GM12878 (cell line): ENCODE data around the gene SHC4. TPM values are rescaled to one million over a fixed set of nuclear protein-coding genes. Genes with fewer than 3 reads are reported as not detected.

ENCODE experiments used
- CBFB ChIP-seq: IDR thresholded peaks from 2 replicates; pipeline ENCODE4 v1.6.1; 2016; ENCODE audit warnings: antibody characterized with exemption, low read depth
- CREM ChIP-seq: IDR thresholded peaks from 2 replicates; pipeline ENCODE4 v1.6.1; 2014; ENCODE audit warnings: antibody characterized with exemption, low read depth
- EED ChIP-seq: sonication (generic); IDR thresholded peaks from 2 replicates; pipeline ENCODE4 v1.6.1; 2016; ENCODE audit warnings: antibody characterized with exemption, low read depth
- EP300 ChIP-seq, 2 experiments: fragments of 150-350 bp in 1 of 2; IDR thresholded peaks; 2 replicates each; pipeline ENCODE4 v1.6.1; 2011 to 2012; ENCODE audit warnings: low read depth in 2 of 2, low read length in 2 of 2, borderline replicate concordance in 1 of 2, improper control_type of control experiment in 1 of 2, inconsistent platforms in 1 of 2; ENCODE audit not compliant: control insufficient read depth in 1 of 2
- JUND ChIP-seq: IDR thresholded peaks from 2 replicates; pipeline ENCODE4 v1.6.1; 2012; ENCODE audit warnings: low read depth, mild to moderate bottlenecking, low read length, improper control_type of control experiment, moderate library complexity
- KDM1A ChIP-seq: fragments of 200-600 bp; sonication (generic); IDR thresholded peaks from 2 replicates; pipeline ENCODE4 v1.6.1; 2016; ENCODE audit warnings: borderline replicate concordance
- NBN ChIP-seq: fragments of 450-650 bp; IDR thresholded peaks from 2 replicates; pipeline ENCODE4 v1.6.1; 2016
- NFXL1 ChIP-seq: fragments of 450-650 bp; IDR thresholded peaks from 2 replicates; pipeline ENCODE4 v1.6.1; 2017; ENCODE audit warnings: antibody characterized with exemption, mild to moderate bottlenecking, borderline replicate concordance
- NRF1 ChIP-seq: conservative IDR thresholded peaks from 2 replicates; pipeline ENCODE4 v1.6.1; 2011; ENCODE audit warnings: mild to moderate bottlenecking, low read depth, low read length, improper control_type of control experiment
- POU2F2 ChIP-seq: IDR thresholded peaks from 3 replicates; pipeline ENCODE4 v1.6.1; 2011; ENCODE audit warnings: low read depth, mild to moderate bottlenecking, low read length, borderline replicate concordance
- RAD51 ChIP-seq: fragments of 450-650 bp; IDR thresholded peaks from 2 replicates; pipeline ENCODE4 v1.6.1; 2016; ENCODE audit warnings: moderate library complexity, mild to moderate bottlenecking, inconsistent platforms
- RELA ChIP-seq: fragments of 450-650 bp; IDR thresholded peaks from 2 replicates; pipeline ENCODE4 v1.8.0; 2014; ENCODE audit warnings: borderline replicate concordance; ENCODE audit not compliant: partially characterized antibody
- SIN3A ChIP-seq: IDR thresholded peaks from 2 replicates; pipeline ENCODE4 v1.6.1; 2012; ENCODE audit warnings: low read depth, low read length, improper control_type of control experiment
- ZNF217 ChIP-seq: fragments of 450-650 bp; IDR thresholded peaks from 2 replicates; pipeline ENCODE4 v1.6.1; 2017; ENCODE audit warnings: antibody characterized with exemption, mild to moderate bottlenecking
- ZNF384 ChIP-seq: IDR thresholded peaks from 2 replicates; pipeline ENCODE4 v1.6.1; 2012; ENCODE audit warnings: low read depth, mild to moderate bottlenecking, low read length, improper control_type of control experiment, borderline replicate concordance
- ZNF592 ChIP-seq: fragments of 450-650 bp; IDR thresholded peaks from 2 replicates; pipeline ENCODE4 v1.6.1; 2017; ENCODE audit warnings: mild to moderate bottlenecking, moderate library complexity
- polyA plus RNA-seq, 11 experiments: library from polyadenylated mRNA; depleted of rRNA in 4 of 11; unstranded in 6 of 11; stranded (reverse) in 5 of 11; fragments of >200 nt; fragmentation: Nextera tagmentation in 4 of 11; fragmentation: Illumina TruSeq in 1 of 11; extraction: Ambion mirVana in 4 of 11; extraction: Trizol in 1 of 11; gene quantifications; 1 replicate in 1 of 11; 2 replicates in 10 of 11; pipeline versions ENCODE4 v1.2.1 to v1.2.3, GENCODE V29; 2011 to 2016; ENCODE audit warnings: inconsistent platforms in 2 of 11, missing spikeins in 2 of 11, low read depth in 1 of 11
- total RNA-seq, 4 experiments: library from RNA; depleted of rRNA in 3 of 4; stranded (reverse); fragments of >200 nt in 3 of 4; fragmentation: Illumina TruSeq in 1 of 4; extraction: Trizol in 1 of 4; gene quantifications; 2 replicates each; pipeline versions ENCODE4 v1.2.1 to v1.2.3, GENCODE V29; 2013 to 2021
- TF ChIP-seq, protein P1 (sequence below): fragments of 450-650 bp; IDR thresholded peaks from 2 replicates; pipeline ENCODE4 v1.6.1; 2017; ENCODE audit warnings: antibody characterized with exemption, mild to moderate bottlenecking, moderate library complexity
- TF ChIP-seq, protein P2 (sequence below): fragments of 450-650 bp; IDR thresholded peaks from 2 replicates; pipeline ENCODE4 v1.6.1; 2017; ENCODE audit warnings: low read depth, mild to moderate bottlenecking, moderate library complexity
- TF ChIP-seq, protein P3 (sequence below): IDR thresholded peaks from 2 replicates; pipeline ENCODE4 v1.6.1; 2012; ENCODE audit warnings: mild to moderate bottlenecking, low read depth, low read length

SHC4 gene
- total and polyA plus RNA-seq, 10 of the 15 experiments (the other 5 are each of a cell fraction or from before 2014, with no cell fraction given), result 0.04 to 0.87 (median 0.14) TPM

DNA sequence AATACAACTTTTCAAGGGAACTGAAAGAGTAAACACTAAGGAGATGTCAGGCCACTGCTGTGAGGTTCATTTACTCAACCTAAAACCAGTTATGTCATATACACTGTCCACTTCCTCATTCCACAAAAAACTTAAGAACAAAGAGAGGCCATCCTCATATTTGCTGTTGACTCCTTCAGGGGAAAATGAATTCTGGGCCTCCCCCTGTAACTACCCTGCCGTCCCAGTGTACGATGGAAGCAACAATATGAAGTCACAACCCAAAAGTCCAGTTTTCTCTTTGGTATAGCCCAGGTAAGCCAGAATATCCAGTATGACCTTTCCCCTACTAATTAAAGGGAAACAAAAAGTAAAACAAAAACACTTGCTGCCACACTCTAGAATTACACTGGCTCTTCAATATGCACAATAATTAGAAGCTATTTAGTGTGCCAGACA is 169.0 kb downstream of the SHC4 start (continued):
- TF ChIP-seq ZNF592 (0 out of 2 replicates have a peak, but pooled peaks have one; percentile 11), EED (peak; percentile 80), KDM1A (no peak), ZNF384 (no peak), CREM (peak; percentile 81; the same call in 1 of the 2 replicates), POU2F2 (no peak), ZNF217 (peak; percentile 72; the same call in 1 of the 2 replicates), NRF1 (no peak), NBN (peak; percentile 89), RELA (no peak), RAD51 (no peak; the same call in none of the 2 replicates), NFXL1 (no peak), SIN3A (no peak), JUND (peak; percentile 78; the same call in 1 of the 2 replicates), EP300 (IDR thresholded peaks at IDR 0.05; ENCODE audit: borderline replicate concordance in 1 of 2, control insufficient read depth in 1 of 2, low read depth in 2 of 2, low read length in 2 of 2) (peak; percentile 83 to 96; a peak in 3 of 4 replicates), CBFB (no peak)
- TF ChIP-seq, protein P1, sequence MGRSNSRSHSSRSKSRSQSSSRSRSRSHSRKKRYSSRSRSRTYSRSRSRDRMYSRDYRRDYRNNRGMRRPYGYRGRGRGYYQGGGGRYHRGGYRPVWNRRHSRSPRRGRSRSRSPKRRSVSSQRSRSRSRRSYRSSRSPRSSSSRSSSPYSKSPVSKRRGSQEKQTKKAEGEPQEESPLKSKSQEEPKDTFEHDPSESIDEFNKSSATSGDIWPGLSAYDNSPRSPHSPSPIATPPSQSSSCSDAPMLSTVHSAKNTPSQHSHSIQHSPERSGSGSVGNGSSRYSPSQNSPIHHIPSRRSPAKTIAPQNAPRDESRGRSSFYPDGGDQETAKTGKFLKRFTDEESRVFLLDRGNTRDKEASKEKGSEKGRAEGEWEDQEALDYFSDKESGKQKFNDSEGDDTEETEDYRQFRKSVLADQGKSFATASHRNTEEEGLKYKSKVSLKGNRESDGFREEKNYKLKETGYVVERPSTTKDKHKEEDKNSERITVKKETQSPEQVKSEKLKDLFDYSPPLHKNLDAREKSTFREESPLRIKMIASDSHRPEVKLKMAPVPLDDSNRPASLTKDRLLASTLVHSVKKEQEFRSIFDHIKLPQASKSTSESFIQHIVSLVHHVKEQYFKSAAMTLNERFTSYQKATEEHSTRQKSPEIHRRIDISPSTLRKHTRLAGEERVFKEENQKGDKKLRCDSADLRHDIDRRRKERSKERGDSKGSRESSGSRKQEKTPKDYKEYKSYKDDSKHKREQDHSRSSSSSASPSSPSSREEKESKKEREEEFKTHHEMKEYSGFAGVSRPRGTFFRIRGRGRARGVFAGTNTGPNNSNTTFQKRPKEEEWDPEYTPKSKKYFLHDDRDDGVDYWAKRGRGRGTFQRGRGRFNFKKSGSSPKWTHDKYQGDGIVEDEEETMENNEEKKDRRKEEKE, result no peak
- TF ChIP-seq, protein P2, sequence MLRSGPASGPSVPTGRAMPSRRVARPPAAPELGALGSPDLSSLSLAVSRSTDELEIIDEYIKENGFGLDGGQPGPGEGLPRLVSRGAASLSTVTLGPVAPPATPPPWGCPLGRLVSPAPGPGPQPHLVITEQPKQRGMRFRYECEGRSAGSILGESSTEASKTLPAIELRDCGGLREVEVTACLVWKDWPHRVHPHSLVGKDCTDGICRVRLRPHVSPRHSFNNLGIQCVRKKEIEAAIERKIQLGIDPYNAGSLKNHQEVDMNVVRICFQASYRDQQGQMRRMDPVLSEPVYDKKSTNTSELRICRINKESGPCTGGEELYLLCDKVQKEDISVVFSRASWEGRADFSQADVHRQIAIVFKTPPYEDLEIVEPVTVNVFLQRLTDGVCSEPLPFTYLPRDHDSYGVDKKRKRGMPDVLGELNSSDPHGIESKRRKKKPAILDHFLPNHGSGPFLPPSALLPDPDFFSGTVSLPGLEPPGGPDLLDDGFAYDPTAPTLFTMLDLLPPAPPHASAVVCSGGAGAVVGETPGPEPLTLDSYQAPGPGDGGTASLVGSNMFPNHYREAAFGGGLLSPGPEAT, result peak; percentile 92
- TF ChIP-seq, protein P3, sequence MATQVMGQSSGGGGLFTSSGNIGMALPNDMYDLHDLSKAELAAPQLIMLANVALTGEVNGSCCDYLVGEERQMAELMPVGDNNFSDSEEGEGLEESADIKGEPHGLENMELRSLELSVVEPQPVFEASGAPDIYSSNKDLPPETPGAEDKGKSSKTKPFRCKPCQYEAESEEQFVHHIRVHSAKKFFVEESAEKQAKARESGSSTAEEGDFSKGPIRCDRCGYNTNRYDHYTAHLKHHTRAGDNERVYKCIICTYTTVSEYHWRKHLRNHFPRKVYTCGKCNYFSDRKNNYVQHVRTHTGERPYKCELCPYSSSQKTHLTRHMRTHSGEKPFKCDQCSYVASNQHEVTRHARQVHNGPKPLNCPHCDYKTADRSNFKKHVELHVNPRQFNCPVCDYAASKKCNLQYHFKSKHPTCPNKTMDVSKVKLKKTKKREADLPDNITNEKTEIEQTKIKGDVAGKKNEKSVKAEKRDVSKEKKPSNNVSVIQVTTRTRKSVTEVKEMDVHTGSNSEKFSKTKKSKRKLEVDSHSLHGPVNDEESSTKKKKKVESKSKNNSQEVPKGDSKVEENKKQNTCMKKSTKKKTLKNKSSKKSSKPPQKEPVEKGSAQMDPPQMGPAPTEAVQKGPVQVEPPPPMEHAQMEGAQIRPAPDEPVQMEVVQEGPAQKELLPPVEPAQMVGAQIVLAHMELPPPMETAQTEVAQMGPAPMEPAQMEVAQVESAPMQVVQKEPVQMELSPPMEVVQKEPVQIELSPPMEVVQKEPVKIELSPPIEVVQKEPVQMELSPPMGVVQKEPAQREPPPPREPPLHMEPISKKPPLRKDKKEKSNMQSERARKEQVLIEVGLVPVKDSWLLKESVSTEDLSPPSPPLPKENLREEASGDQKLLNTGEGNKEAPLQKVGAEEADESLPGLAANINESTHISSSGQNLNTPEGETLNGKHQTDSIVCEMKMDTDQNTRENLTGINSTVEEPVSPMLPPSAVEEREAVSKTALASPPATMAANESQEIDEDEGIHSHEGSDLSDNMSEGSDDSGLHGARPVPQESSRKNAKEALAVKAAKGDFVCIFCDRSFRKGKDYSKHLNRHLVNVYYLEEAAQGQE, result no peak
